ENCODE measurements around the gene B4GALNT1.
"Not testable (repeated sequence)": the region's sequence is repeated elsewhere in the genome, so short reads cannot be mapped to it uniquely, and the experiment has no call there.

B4GALNT1 gene

GRCh38 chr12:57618966-57619433 is 14.0 kb downstream of the B4GALNT1 start:
- Histone ChIP-seq H3K4me2 (ENCODE audit: low read length) (no peak overlapping the region), H3K27me3 (ENCODE audit: control insufficient read depth, insufficient read depth, low read length) (peaks cover 6% of the 10 kb centered on the region), H3K79me2 (no peaks in the 10 kb centered on the region), H3K4me1 (peaks cover 6% of the 10 kb centered on the region), H3K4me3 (ENCODE audit: low read depth, low read length) (no peak overlapping the region), H3K36me3 (ENCODE audit: control insufficient read depth, insufficient read depth, low read length) (no peaks in the 10 kb centered on the region), H3K27ac (no peak overlapping the region), H2AFZ (no peak overlapping the region), H3K9ac (no peak overlapping the region), H3K9me3 (ENCODE audit: control insufficient read depth, low read length) (no peaks in the 10 kb centered on the region)
- TF ChIP-seq CTCF (IDR thresholded peaks at IDR 0.05): no peak

DNA sequence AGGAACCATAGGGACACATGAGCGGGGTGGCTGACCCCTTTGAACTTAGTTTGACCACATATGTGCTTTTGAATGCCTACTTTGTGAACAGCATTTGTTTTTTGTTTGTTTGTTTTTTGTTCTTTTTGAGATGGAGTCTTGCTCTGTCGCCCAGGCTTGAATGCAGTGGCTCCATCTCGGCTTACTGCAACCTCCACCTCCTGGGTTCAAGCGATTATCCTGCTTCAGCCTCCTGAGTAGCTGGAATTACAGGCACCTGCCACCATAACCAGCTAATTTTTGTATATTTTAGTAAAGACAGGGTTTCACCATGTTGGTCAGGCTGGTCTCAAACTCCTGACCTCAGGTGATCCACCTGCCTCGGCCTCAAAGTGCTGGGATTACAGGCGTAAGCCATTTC is 14.6 kb downstream of the B4GALNT1 start:
- H3K36me3 ChIP-seq (ENCODE audit: control insufficient read depth, insufficient read depth, low read length); H3K27me3 ChIP-seq (ENCODE audit: control insufficient read depth, insufficient read depth, low read length); H3K9me3 ChIP-seq (ENCODE audit: control insufficient read depth, low read length); H3K9ac ChIP-seq; H3K27ac ChIP-seq; H3K4me3 ChIP-seq (ENCODE audit: low read depth, low read length); H3K4me2 ChIP-seq (ENCODE audit: low read length); H3K79me2 ChIP-seq; H3K4me1 ChIP-seq; H2AFZ ChIP-seq: not testable (repeated sequence)

- H3K9ac ChIP-seq: no peak overlapping the region
- no peak overlapping the region for H3K27ac ChIP-seq
- peaks cover 6% of the 10 kb centered on the region for H3K4me1 ChIP-seq
- H3K4me3 ChIP-seq (ENCODE audit: low read depth, low read length): no peak overlapping the region
- no peaks in the 10 kb centered on the region for H3K36me3 ChIP-seq (ENCODE audit: control insufficient read depth, insufficient read depth, low read length)
- H3K27me3 ChIP-seq (ENCODE audit: control insufficient read depth, insufficient read depth, low read length): peaks cover 6% of the 10 kb centered on the region
- TF ChIP-seq CTCF (IDR thresholded peaks at IDR 0.05): no peak
- no peaks in the 10 kb centered on the region for H3K9me3 ChIP-seq (ENCODE audit: control insufficient read depth, low read length)
- no peak overlapping the region for H3K4me2 ChIP-seq (ENCODE audit: low read length)
- no peaks in the 10 kb centered on the region for H3K79me2 ChIP-seq
- no peak overlapping the region for H2AFZ ChIP-seq
These were observed 15.1 kb downstream of the B4GALNT1 start for GRCh38 chr12:57617942-57618341.

- Histone ChIP-seq H3K9ac (no peak overlapping the region), H3K27me3 (ENCODE audit: control insufficient read depth, insufficient read depth, low read length) (peaks cover 6% of the 10 kb centered on the region), H3K4me2 (ENCODE audit: low read length) (no peak overlapping the region), H3K27ac (no peak overlapping the region), H2AFZ (no peak overlapping the region), H3K4me1 (peaks cover 10% of the 10 kb centered on the region), H3K79me2 (no peaks in the 10 kb centered on the region), H3K9me3 (ENCODE audit: control insufficient read depth, low read length) (no peaks in the 10 kb centered on the region), H3K4me3 (ENCODE audit: low read depth, low read length) (no peak overlapping the region), H3K36me3 (ENCODE audit: control insufficient read depth, insufficient read depth, low read length) (no peaks in the 10 kb centered on the region)
- TF ChIP-seq CTCF (IDR thresholded peaks at IDR 0.05): no peak
These were observed 16.5 kb downstream of the B4GALNT1 start for GRCh38 chr12:57616383-57617101.

DNA sequence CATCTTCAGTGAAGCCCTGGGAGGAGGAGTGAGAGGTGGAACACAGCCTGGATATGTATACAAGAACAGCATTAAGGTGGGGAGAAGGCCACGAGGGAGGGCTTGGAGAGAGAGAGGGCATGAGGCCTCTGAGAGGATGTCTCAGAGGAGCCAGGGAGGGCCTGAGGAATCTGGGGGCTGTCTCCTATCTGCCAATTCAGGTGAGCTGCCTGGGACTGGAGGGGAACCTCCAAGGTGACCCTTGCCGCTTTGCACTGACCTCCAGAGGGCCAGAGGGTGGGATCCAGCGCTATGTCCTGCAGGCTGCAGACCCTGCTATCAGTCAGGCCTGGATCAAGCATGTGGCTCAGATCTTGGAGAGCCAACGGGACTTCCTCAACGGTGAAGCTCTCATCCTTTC is 17.4 kb downstream of the B4GALNT1 start:
- H3K27me3 ChIP-seq (ENCODE audit: control insufficient read depth, insufficient read depth, low read length): no peaks in the 10 kb centered on the region
- no peak overlapping the region for H3K4me3 ChIP-seq (ENCODE audit: low read depth, low read length)
- no peaks in the 10 kb centered on the region for H3K9me3 ChIP-seq (ENCODE audit: control insufficient read depth, low read length)
- H3K4me2 ChIP-seq (ENCODE audit: low read length): no peak overlapping the region
- no peak overlapping the region for H3K9ac ChIP-seq
- no peak overlapping the region for H2AFZ ChIP-seq
- no peak for TF ChIP-seq CTCF (IDR thresholded peaks at IDR 0.05)
- no peak overlapping the region for H3K27ac ChIP-seq
- H3K79me2 ChIP-seq: no peaks in the 10 kb centered on the region
- H3K4me1 ChIP-seq: peaks cover 10% of the 10 kb centered on the region
- no peaks in the 10 kb centered on the region for H3K36me3 ChIP-seq (ENCODE audit: control insufficient read depth, insufficient read depth, low read length)
